ENCODE results near the gene LAMA1. TPM values are rescaled to one million over a fixed set of nuclear protein-coding genes. Genes with fewer than 3 reads are reported as not detected.

The LAMA1 gene
- total and polyA plus RNA-seq, 2 of the 8 experiments (the other 6 are each of a cell fraction or from before 2014, with no cell fraction given), result 30.4 to 48.7 TPM

DNA sequence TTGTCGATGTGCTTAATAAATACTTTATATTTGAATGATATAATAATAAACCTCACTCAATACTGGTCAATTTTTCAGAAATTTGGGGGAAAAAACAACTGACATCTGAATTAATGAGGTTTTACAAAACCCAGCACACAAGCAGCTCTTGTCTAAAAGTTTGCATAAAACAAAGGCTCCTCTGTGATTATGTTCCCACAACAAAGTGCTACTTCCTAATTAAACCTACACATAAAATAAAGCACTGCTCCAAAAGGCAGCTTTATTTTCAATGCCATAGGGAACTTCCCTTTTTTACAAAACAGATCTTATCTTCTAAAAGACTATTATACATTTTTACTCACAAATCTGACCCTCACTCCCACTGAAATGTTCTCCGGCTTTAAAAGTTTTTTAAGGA is 47.1 kb downstream of the LAMA1 start (continued):
- TF ChIP-seq TAF7 (optimal IDR thresholded peaks at IDR 0.05; ENCODE audit: borderline replicate concordance, low read depth, low read length), result no peak

Data from H1 (cell line).